Measurements from ENCODE around the gene XRRA1. TPM values are rescaled to one million over a fixed set of nuclear protein-coding genes. Genes with fewer than 3 reads are reported as not detected.

The XRRA1 gene
- total RNA-seq, 1 experiment from 2014 or later: 29.5 TPM

- no peak overlapping the region for H3K4me3 ChIP-seq
- intact Hi-C loops (cut with micrococcal nuclease; ENCODE audit: unreplicated experiment): loop anchor here (5.0 kb wide), 1 partner anchor 97 kb away; no protein-coding TSS in a partner anchor
- no peaks in the 10 kb centered on the region for H3K79me2 ChIP-seq (ENCODE audit: low read depth)
- H3K4me1 ChIP-seq (replicated peaks; ENCODE audit: insufficient read depth): no peaks in the 10 kb centered on the region
- DNase-seq: no peak
- no peak overlapping the region for H3K4me2 ChIP-seq
- no peak for TF ChIP-seq CTCF (conservative IDR thresholded peaks at IDR 0.05)
- no peak for TF ChIP-seq EZH2 (IDR thresholded peaks at IDR 0.05; ENCODE audit: low read depth)
- H3K9me3 ChIP-seq (ENCODE audit: insufficient read depth, low read depth): no peaks in the 10 kb centered on the region
- POLR2A ChIA-PET (ENCODE audit: unreplicated experiment): no interaction called here
- H3F3A ChIP-seq (ENCODE audit: insufficient read depth, low read depth): peaks cover 3% of the 10 kb centered on the region; the same call in 1 of the 2 replicates
- BruUV-seq (replicated peaks): no TSS peak
- H3K36me3 ChIP-seq (ENCODE audit: low read depth): peaks cover 13% of the 10 kb centered on the region; the same call in 1 of the 2 replicates
- no peak overlapping the region for H2AFZ ChIP-seq
- H3K27ac ChIP-seq: no peak overlapping the region
- CTCF ChIA-PET: interaction anchor here (0.6 kb wide), 1 partner anchor 249 kb away, joined by 3 read pairs; no protein-coding TSS in a partner anchor
- H3K27me3 ChIP-seq (ENCODE audit: insufficient read depth, low read depth): no peaks in the 10 kb centered on the region
- no peaks in the 10 kb centered on the region for H3K9me2 ChIP-seq (ENCODE audit: insufficient read depth)
- H4K20me1 ChIP-seq (ENCODE audit: insufficient read depth): no peaks in the 10 kb centered on the region
Measured at GRCh38 chr11:74925281-74925680, 23.6 kb downstream of the XRRA1 start.

- TF ChIP-seq CTCF (conservative IDR thresholded peaks at IDR 0.05): no peak
- no peak for TF ChIP-seq EZH2 (IDR thresholded peaks at IDR 0.05; ENCODE audit: low read depth)
- no peak for DNase-seq
- no peak overlapping the region for H3K27ac ChIP-seq
- H3K36me3 ChIP-seq (ENCODE audit: low read depth): 0 out of 2 replicates have a peak, but pooled peaks cover 7% of the 10 kb centered on the region
- H3K4me3 ChIP-seq: no peak overlapping the region
- H3K27me3 ChIP-seq (ENCODE audit: insufficient read depth, low read depth): no peaks in the 10 kb centered on the region
- BruUV-seq (replicated peaks): no TSS peak
- no peaks in the 10 kb centered on the region for H4K20me1 ChIP-seq (ENCODE audit: insufficient read depth)
- H2AFZ ChIP-seq: no peak overlapping the region
- no peaks in the 10 kb centered on the region for H3K79me2 ChIP-seq (ENCODE audit: low read depth)
- no peak overlapping the region for H3K4me2 ChIP-seq
- no peaks in the 10 kb centered on the region for H3F3A ChIP-seq (ENCODE audit: insufficient read depth, low read depth)
- CTCF ChIA-PET: interaction anchor here (0.6 kb wide), 2 partner anchors 348 to 1094 kb away, joined by 3 to 4 read pairs; no protein-coding TSS in a partner anchor
- no peaks in the 10 kb centered on the region for H3K9me2 ChIP-seq (ENCODE audit: insufficient read depth)
- H3K4me1 ChIP-seq (replicated peaks; ENCODE audit: insufficient read depth): no peaks in the 10 kb centered on the region
- intact Hi-C loops (cut with micrococcal nuclease; ENCODE audit: unreplicated experiment): no loop called here
- no peaks in the 10 kb centered on the region for H3K9me3 ChIP-seq (ENCODE audit: insufficient read depth, low read depth)
- POLR2A ChIA-PET (ENCODE audit: unreplicated experiment): no interaction called here
Measured at GRCh38 chr11:74923125-74923524, 25.8 kb downstream of the XRRA1 start.

- no peak overlapping the region for H3K4me3 ChIP-seq
- H3K36me3 ChIP-seq (ENCODE audit: low read depth): no peaks in the 10 kb centered on the region
- no peaks in the 10 kb centered on the region for H3K9me3 ChIP-seq (ENCODE audit: insufficient read depth, low read depth)
- TF ChIP-seq EZH2 (IDR thresholded peaks at IDR 0.05; ENCODE audit: low read depth): no peak
- no peak for TF ChIP-seq CTCF (conservative IDR thresholded peaks at IDR 0.05)
- H4K20me1 ChIP-seq (ENCODE audit: insufficient read depth): no peaks in the 10 kb centered on the region
- no peak overlapping the region for H2AFZ ChIP-seq
- no peaks in the 10 kb centered on the region for H3K9me2 ChIP-seq (ENCODE audit: insufficient read depth)
- no peak for DNase-seq
- no peak overlapping the region for H3K27ac ChIP-seq
- intact Hi-C loops (cut with micrococcal nuclease; ENCODE audit: unreplicated experiment): no loop called here
- no TSS peak for BruUV-seq (replicated peaks)
- ChIA-PET POLR2A (ENCODE audit: unreplicated experiment) (no interaction called here), CTCF (no interaction called here)
- H3K4me2 ChIP-seq: no peak overlapping the region
- H3K4me1 ChIP-seq (replicated peaks; ENCODE audit: insufficient read depth): no peaks in the 10 kb centered on the region
- H3F3A ChIP-seq (ENCODE audit: insufficient read depth, low read depth): no peaks in the 10 kb centered on the region
- no peaks in the 10 kb centered on the region for H3K79me2 ChIP-seq (ENCODE audit: low read depth)
- H3K27me3 ChIP-seq (ENCODE audit: insufficient read depth, low read depth): no peaks in the 10 kb centered on the region
Measured at GRCh38 chr11:74909812-74910211, 39.1 kb downstream of the XRRA1 start.

Measured in PC-9 (cell line).